ENCODE results near the gene RHBDD1.
A peak's percentile ranks its signal among the peaks of the same experiment; 100 is the strongest.

The RHBDD1 gene

GRCh38 chr2:226994775-226995174, 158.9 kb downstream of the RHBDD1 start:
- DNase-seq = no peak

GRCh38 chr2:226995625-226996041, 159.8 kb downstream of the RHBDD1 start:
- no peak for DNase-seq

GRCh38 chr2:226999661-227000060, 163.8 kb downstream of the RHBDD1 start:
- DNase-seq = no peak

- no peak for DNase-seq
Observed at GRCh38 chr2:227000123-227000522, 164.3 kb downstream of the RHBDD1 start.

- no peak for DNase-seq
Observed at GRCh38 chr2:227004482-227004881, 168.6 kb downstream of the RHBDD1 start.

GRCh38 chr2:227006189-227006897, 170.5 kb downstream of the RHBDD1 start:
- no peak for DNase-seq

- DNase-seq = no peak
Observed at GRCh38 chr2:227007148-227007547, 171.3 kb downstream of the RHBDD1 start.

GRCh38 chr2:227007940-227008339, 172.1 kb downstream of the RHBDD1 start:
- DNase-seq = no peak

- no peak for DNase-seq
Observed at GRCh38 chr2:227010433-227010832, 174.6 kb downstream of the RHBDD1 start.

- no peak for DNase-seq
Observed at GRCh38 chr2:227013330-227013729, 177.5 kb downstream of the RHBDD1 start.

- no peak for DNase-seq
Observed at GRCh38 chr2:227013881-227014280, 178.0 kb downstream of the RHBDD1 start.

- no peak for DNase-seq
Observed at GRCh38 chr2:227016894-227017293, 181.0 kb downstream of the RHBDD1 start.

GRCh38 chr2:227020416-227020815, 184.6 kb downstream of the RHBDD1 start:
- no peak for DNase-seq

GRCh38 chr2:227022608-227023007, 186.8 kb downstream of the RHBDD1 start:
- DNase-seq = no peak

- no peak for DNase-seq
Observed at GRCh38 chr2:227025510-227025909, 189.7 kb downstream of the RHBDD1 start.

GRCh38 chr2:227029426-227030105, 193.7 kb downstream of the RHBDD1 start:
- DNase-seq = no peak

GRCh38 chr2:227030789-227031188, 194.9 kb downstream of the RHBDD1 start:
- DNase-seq = no peak

- no peak for DNase-seq
Observed at GRCh38 chr2:227031379-227031778, 195.5 kb downstream of the RHBDD1 start.

GRCh38 chr2:227033471-227034148, 197.8 kb downstream of the RHBDD1 start:
- peak; percentile 9 for DNase-seq

GRCh38 chr2:227035711-227036367, 200.0 kb downstream of the RHBDD1 start:
- DNase-seq = no peak

- no peak for DNase-seq
Observed at GRCh38 chr2:227036527-227036926, 200.7 kb downstream of the RHBDD1 start.

- DNase-seq = peak; percentile 51
Observed at GRCh38 chr2:227038550-227039189, 202.8 kb downstream of the RHBDD1 start.

GRCh38 chr2:227043981-227044380, 208.1 kb downstream of the RHBDD1 start:
- DNase-seq = no peak
